CD14-positive monocyte (primary cell): ENCODE data around the gene SLC6A6. TPM values are rescaled to one million over a fixed set of nuclear protein-coding genes. Genes with fewer than 3 reads are reported as not detected.

Source experiments
- DNase-seq, 3 donors: peaks; one replicate each; pipeline ENCODE4 v3.0.0-alpha.2; 2011 to 2022
- H2AFZ ChIP-seq: 2 replicates; pipeline ENCODE4 v1.6.0; 2012; ENCODE audit warnings: mild to moderate bottlenecking, low read depth, low read length, inconsistent platforms; ENCODE audit not compliant: insufficient read depth, poor library complexity, severe bottlenecking
- H3K27ac ChIP-seq, 2 donors: 1 replicate in 1 of 2; 2 replicates in 1 of 2; pipeline ENCODE4 v1.5.1; 2012 to 2013; ENCODE audit warnings: low read length in 2 of 2, control low read depth in 1 of 2, inconsistent platforms in 1 of 2, low read depth in 1 of 2, mild to moderate bottlenecking in 1 of 2
- H3K27me3 ChIP-seq, 2 donors: one replicate each; pipeline versions ENCODE4 v1.6.0 to v1.6.1; 2011 to 2013; ENCODE audit warnings: low read length in 2 of 2; ENCODE audit not compliant: control insufficient read depth in 2 of 2, insufficient read depth in 2 of 2
- H3K36me3 ChIP-seq, 2 donors: replicated peaks in 1 of 2; 1 replicate in 1 of 2; 2 replicates in 1 of 2; pipeline versions ENCODE4 v1.5.1 to v1.6.1; 2012 to 2013; ENCODE audit warnings: low read length in 2 of 2, control low read depth in 1 of 2, inconsistent platforms in 1 of 2, mild to moderate bottlenecking in 1 of 2; ENCODE audit not compliant: insufficient read depth in 2 of 2, control insufficient read depth in 1 of 2
- H3K4me1 ChIP-seq, 2 donors: 1 replicate in 1 of 2; 2 replicates in 1 of 2; pipeline versions ENCODE4 v1.5.1 to v1.6.1; 2012 to 2013; ENCODE audit warnings: low read length in 2 of 2, control low read depth in 1 of 2, inconsistent platforms in 1 of 2, mild to moderate bottlenecking in 1 of 2, moderate library complexity in 1 of 2; ENCODE audit not compliant: insufficient read depth in 2 of 2, control insufficient read depth in 1 of 2
- H3K4me2 ChIP-seq: replicated peaks from 2 replicates; pipeline ENCODE3; 2012; ENCODE audit warnings: low read length, moderate library complexity, mild to moderate bottlenecking; ENCODE audit not compliant: poor library complexity, severe bottlenecking; ENCODE audit errors: extremely low read depth
- H3K4me3 ChIP-seq, 3 experiments: fragments of 200-600 bp in 1 of 3; sonication (generic) in 1 of 3; replicated peaks in 1 of 3; 1 replicate in 2 of 3; 2 replicates in 1 of 3; pipeline ENCODE4 v1.5.1; 2011 to 2013; ENCODE audit warnings: low read length in 3 of 3, mild to moderate bottlenecking in 3 of 3, control low read depth in 2 of 3, low read depth in 2 of 3, inconsistent platforms in 1 of 3, moderate library complexity in 1 of 3
- H3K79me2 ChIP-seq: 2 replicates; pipeline ENCODE4 v1.6.0; 2012; ENCODE audit warnings: mild to moderate bottlenecking, control low read depth, inconsistent platforms, low read length, moderate library complexity; ENCODE audit not compliant: insufficient read depth
- H3K9ac ChIP-seq: 2 replicates; pipeline ENCODE4 v1.6.0; 2017; ENCODE audit warnings: low read length, mild to moderate bottlenecking; ENCODE audit not compliant: insufficient read depth, poor library complexity, severe bottlenecking
- H3K9me3 ChIP-seq, 2 donors: replicated peaks in 1 of 2; 1 replicate in 1 of 2; 2 replicates in 1 of 2; pipeline versions ENCODE4 v1.5.1 to v1.6.1; 2012 to 2013; ENCODE audit warnings: low read length in 2 of 2, control low read depth in 1 of 2; ENCODE audit not compliant: control insufficient read depth in 1 of 2, insufficient read depth in 1 of 2
- H4K20me1 ChIP-seq: 2 replicates; pipeline ENCODE4 v1.6.0; 2012; ENCODE audit warnings: mild to moderate bottlenecking, low read length, control low read depth, moderate library complexity; ENCODE audit not compliant: insufficient read depth
- H3K27ac Mint-ChIP-seq, 7 donors: one replicate each; pipeline ENCODE4 v1.8.0; 2020; ENCODE audit warnings: mild to moderate bottlenecking in 7 of 7, mixed read lengths in 7 of 7, moderate library complexity in 6 of 7, inconsistent platforms in 2 of 7
- H3K27me3 Mint-ChIP-seq, 3 donors: one replicate each; pipeline ENCODE4 v1.8.0; 2021 to 2022; ENCODE audit warnings: low read depth in 3 of 3, mild to moderate bottlenecking in 3 of 3, mixed read lengths in 3 of 3, moderate library complexity in 3 of 3, inconsistent platforms in 1 of 3
- H3K36me3 Mint-ChIP-seq, 2 donors: one replicate each; pipeline ENCODE4 v1.8.0; 2020; ENCODE audit warnings: mixed read lengths in 2 of 2, inconsistent platforms in 1 of 2, mild to moderate bottlenecking in 1 of 2
- H3K4me1 Mint-ChIP-seq: one replicate; pipeline ENCODE4 v1.8.0; 2020; ENCODE audit warnings: mild to moderate bottlenecking, mixed read lengths
- H3K4me3 Mint-ChIP-seq, 2 donors: one replicate each; pipeline ENCODE4 v1.8.0; 2020; ENCODE audit warnings: mild to moderate bottlenecking in 2 of 2, mixed read lengths in 2 of 2, moderate library complexity in 1 of 2
- H3K9me3 Mint-ChIP-seq, 7 donors: one replicate each; pipeline ENCODE4 v1.8.0; 2020 to 2022; ENCODE audit warnings: mixed read lengths in 7 of 7, mild to moderate bottlenecking in 6 of 7, moderate library complexity in 6 of 7, inconsistent platforms in 2 of 7
- WGBS: methylation state at CpG from one replicate; pipeline ENCODE4 v1.1.5; 2013; ENCODE audit warnings: missing lambda C conversion rate; ENCODE audit not compliant: insufficient coverage; 5-methylcytosine and 5-hydroxymethylcytosine counted together
- intact Hi-C, 2 donors: fragments of 100-400 bp; cut with micrococcal nuclease; formaldehyde crosslinking; loops; one replicate each; pipeline versions ENCODE4 v1.15.0 to v1.15.1; 2023
- polyA plus RNA-seq, 3 donors: library from polyadenylated mRNA; depleted of rRNA in 1 of 3; unstranded in 2 of 3; stranded (reverse) in 1 of 3; fragments of 300-500 nt in 2 of 3; fragments of >200 nt in 1 of 3; fragmentation: Illumina TruSeq in 2 of 3; gene quantifications; 1 replicate in 2 of 3; 2 replicates in 1 of 3; pipeline ENCODE4 v1.2.3, GENCODE V29; 2012 to 2021
- TF ChIP-seq, protein P1 (sequence below): fragments of 200-600 bp; IDR thresholded peaks from one replicate; pipeline ENCODE4 v1.8.0; 2022; ENCODE audit warnings: antibody characterized with exemption, mild to moderate bottlenecking

Gene SLC6A6
- polyA plus RNA-seq, 3 donors, result 18.4 to 136 (median 24.5) TPM

DNA sequence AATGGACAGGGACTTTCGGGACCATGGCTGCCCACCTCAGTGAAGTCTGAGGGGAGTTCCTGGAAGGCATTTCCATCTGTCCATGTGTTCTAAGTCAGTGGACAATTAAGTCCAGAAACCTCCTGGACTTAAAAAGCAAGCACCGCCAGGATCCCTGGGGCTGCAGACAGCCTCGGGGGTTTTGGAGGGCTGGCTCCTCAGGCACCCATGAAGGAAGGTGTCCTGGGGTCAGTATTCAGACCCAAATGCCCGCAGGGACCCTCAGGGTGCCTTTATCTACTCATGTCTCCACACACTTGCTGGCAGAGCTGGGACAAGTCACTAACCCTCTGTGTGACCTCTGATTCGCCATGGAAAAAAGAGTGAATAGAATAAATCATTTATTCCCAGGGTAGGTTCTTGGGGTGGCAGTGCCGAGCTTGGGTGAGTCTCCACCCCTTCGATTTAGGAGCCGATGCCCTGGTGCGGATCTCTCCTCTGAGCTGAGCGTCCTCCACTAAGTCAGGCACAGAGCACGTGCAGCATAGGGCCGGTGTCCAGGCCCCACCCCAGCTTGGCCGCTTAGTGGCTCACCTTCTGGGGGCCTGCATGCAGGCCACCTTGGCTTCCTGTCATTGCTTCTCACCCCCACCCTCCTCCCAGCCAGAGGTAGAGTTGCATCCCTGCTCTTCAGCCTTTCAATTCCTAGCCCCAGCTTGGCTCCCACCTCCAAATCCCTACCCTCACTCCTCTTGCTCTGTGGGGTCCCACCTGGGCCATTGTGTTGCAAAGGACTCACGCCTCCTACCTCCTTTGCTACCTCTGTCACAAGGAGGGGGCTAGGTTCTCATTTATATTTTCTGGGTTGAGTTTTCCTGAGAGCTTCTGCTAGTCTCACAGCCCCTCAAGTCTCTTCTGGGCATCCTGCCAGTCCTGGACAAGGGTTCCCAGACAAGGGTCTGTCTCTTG lies 19.9 kb downstream of the SLC6A6 start:
- Histone ChIP-seq H3K27ac (peak overlapping the region in 1 of 2 donors; percentile 74), H3K79me2 (peaks cover 74% of the 10 kb centered on the region), H3K9ac (no peak overlapping the region), H3K36me3 (peaks cover 19 to 59% of the 10 kb centered on the region in 2 donors), H4K20me1 (peaks cover 67% of the 10 kb centered on the region), H3K27me3 (no peaks in the 10 kb centered on the region), H3K4me2 (no peak overlapping the region), H2AFZ (no peak overlapping the region), H3K4me3 (no peak overlapping the region), H3K9me3 (no peaks in the 10 kb centered on the region), H3K4me1 (peaks cover 61 to 74% of the 10 kb centered on the region in 2 donors)
- intact Hi-C loops, result no loop called here
- peaks cover 73 to 88% of the 10 kb centered on the region in 2 donors for H3K36me3 Mint-ChIP-seq
- peak overlapping the region in 4 of 7 donors; percentile 33 to 73 (median 53) for H3K27ac Mint-ChIP-seq
- peaks cover 0 to 2% (median 0%) of the 10 kb centered on the region in 3 donors for H3K27me3 Mint-ChIP-seq
- no peaks in the 10 kb centered on the region for H3K9me3 Mint-ChIP-seq
- TF ChIP-seq, protein P1, sequence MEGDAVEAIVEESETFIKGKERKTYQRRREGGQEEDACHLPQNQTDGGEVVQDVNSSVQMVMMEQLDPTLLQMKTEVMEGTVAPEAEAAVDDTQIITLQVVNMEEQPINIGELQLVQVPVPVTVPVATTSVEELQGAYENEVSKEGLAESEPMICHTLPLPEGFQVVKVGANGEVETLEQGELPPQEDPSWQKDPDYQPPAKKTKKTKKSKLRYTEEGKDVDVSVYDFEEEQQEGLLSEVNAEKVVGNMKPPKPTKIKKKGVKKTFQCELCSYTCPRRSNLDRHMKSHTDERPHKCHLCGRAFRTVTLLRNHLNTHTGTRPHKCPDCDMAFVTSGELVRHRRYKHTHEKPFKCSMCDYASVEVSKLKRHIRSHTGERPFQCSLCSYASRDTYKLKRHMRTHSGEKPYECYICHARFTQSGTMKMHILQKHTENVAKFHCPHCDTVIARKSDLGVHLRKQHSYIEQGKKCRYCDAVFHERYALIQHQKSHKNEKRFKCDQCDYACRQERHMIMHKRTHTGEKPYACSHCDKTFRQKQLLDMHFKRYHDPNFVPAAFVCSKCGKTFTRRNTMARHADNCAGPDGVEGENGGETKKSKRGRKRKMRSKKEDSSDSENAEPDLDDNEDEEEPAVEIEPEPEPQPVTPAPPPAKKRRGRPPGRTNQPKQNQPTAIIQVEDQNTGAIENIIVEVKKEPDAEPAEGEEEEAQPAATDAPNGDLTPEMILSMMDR, result no peak
- H3K4me1 Mint-ChIP-seq, result peaks cover 72% of the 10 kb centered on the region
- DNase-seq, result no peak
- WGBS, result 96% methylated on average over 11 of the region's 14 CpGs
- no peak overlapping the region for H3K4me3 Mint-ChIP-seq

DNA sequence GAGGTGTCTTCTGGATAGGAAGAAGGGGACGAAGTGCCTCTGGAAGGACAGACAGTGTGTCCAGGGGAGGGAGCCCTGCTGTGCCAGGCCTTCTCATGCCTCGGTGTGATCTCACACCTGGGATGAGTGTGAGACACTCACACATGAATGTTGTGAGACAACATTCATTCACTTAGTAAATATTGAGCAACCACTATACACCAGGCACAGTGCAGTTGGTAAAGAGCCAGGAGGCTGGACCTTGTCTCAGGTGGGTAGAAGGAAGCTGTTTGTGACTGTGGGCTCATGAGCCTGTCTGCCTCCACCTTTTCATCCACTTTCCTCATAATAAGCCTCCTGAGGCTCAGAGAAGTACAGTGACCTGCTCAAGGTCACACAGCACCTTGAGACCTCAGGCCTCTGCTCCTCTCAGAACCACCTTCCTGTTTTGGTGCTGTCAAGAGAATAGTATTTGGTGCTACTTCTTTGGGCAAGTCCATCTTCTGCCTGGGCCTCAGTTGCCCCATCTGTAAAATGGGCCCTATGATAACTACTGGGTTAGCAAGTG lies 20.9 kb downstream of the SLC6A6 start:
- H3K36me3 Mint-ChIP-seq, result peaks cover 71 to 88% of the 10 kb centered on the region in 2 donors
- no peak overlapping the region for H3K4me3 Mint-ChIP-seq
- Histone ChIP-seq H3K9me3 (no peaks in the 10 kb centered on the region), H3K9ac (no peak overlapping the region), H3K4me3 (no peak overlapping the region), H3K4me1 (peaks cover 64 to 74% of the 10 kb centered on the region in 2 donors), H4K20me1 (peaks cover 64% of the 10 kb centered on the region), H3K27ac (peak overlapping the region in 1 of 2 donors; percentile 74), H3K4me2 (no peak overlapping the region), H3K27me3 (no peaks in the 10 kb centered on the region), H2AFZ (no peak overlapping the region), H3K36me3 (peaks cover 22 to 55% of the 10 kb centered on the region in 2 donors), H3K79me2 (peaks cover 84% of the 10 kb centered on the region)
- H3K27me3 Mint-ChIP-seq, result peaks cover 0 to 2% (median 0%) of the 10 kb centered on the region in 3 donors
- 83% methylated on average over 1 of the region's 2 CpGs for WGBS
- H3K27ac Mint-ChIP-seq, result peak overlapping the region; percentile 42 to 91 (median 72)
- intact Hi-C loops, result no loop called here
- TF ChIP-seq, protein P1, result no peak
- H3K4me1 Mint-ChIP-seq, result peaks cover 72% of the 10 kb centered on the region
- no peak for DNase-seq
- H3K9me3 Mint-ChIP-seq, result no peaks in the 10 kb centered on the region
